ENCODE results near the gene AREG.

Gene AREG

DNA sequence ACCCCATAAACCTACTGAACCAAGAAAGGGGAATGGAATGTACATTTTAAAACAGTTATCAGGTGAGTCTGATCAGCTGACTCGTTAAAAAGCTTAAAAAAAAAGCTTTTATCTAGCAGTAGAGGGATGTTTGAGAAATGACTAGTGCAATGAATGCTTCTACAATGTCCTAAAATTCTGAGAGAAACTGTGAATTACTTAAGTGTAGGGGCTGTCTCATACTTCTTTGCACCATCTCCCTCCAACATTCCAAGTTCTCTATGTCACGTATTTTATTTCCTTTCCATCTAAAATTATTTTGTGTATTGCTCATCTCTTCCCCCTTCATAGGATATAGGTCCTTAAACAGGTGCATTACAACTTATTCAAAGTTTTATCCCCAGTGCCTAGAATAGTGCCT lies 11.9 kb upstream of the AREG start:
- no peak for DNase-seq (ENCODE audit: low read depth)

- DNase-seq (ENCODE audit: low read depth): no peak
Observed at GRCh38 chr4:74433541-74434172, 11.3 kb upstream of the AREG start.

- DNase-seq (ENCODE audit: low read depth): no peak
Observed at GRCh38 chr4:74435296-74435695, 9.6 kb upstream of the AREG start.

DNA sequence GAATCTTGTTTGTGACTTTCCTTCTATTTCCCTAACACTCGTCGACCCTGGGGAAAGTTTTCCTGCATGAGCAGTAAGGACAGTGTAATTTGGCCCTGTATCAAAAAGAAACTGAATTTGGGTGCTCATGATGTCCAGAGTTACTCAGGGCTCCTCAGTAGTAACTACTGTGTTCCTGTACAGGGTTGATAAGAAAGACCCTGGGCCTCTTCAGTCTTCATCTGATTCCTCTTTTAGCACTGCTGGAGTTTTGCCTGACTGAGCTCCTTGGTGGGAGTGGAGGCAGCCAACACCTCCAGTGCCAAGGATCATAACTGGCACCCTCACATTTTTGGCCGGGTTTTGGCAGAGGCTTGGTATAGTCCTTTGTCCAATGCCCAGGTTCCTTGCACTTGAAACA lies 7.1 kb upstream of the AREG start:
- DNase-seq (ENCODE audit: low read depth): no peak

DNA sequence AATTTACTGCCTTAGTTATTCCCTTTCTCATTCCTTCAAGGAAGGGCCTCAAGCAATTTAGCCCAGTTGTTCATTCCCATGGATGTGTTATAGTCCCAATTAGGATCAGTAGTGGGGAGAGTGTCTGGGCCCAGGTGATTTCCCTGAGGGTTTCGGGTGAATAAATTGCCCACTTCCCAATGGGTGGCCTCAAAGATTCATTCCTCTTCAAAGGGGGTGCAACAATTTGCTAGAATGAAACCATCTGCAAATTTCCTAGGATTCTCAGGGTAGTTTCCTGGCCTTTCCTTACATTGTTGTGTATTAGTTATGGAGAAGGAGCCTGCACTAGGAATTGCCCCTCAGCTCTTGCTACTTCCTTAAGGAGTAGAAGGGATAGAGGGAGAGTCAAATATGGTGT lies 6.3 kb upstream of the AREG start:
- no peak for DNase-seq (ENCODE audit: low read depth)

GRCh38 chr4:74439952-74440351 lies 5.0 kb upstream of the AREG start:
- no peak for DNase-seq (ENCODE audit: low read depth)

DNA sequence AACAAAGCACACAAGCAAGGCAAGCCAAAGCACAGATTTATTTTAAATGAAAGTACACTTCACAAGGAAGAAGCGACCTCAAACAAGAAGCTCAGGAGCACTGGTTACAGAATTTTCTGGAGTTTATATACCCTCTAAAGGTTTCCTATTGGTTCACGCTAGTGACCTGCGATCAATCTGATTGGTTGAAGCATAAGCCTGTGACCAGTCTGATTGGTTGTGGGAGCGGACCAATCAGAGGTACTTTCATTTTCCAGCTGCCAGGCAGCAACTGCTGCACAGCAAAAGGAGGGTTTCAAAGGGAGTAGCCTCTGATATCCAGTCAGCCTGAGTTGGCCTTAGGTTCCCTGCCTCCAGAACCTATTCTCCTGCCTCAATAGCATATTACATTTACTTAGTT lies 4.6 kb upstream of the AREG start:
- DNase-seq (ENCODE audit: low read depth): no peak

DNA sequence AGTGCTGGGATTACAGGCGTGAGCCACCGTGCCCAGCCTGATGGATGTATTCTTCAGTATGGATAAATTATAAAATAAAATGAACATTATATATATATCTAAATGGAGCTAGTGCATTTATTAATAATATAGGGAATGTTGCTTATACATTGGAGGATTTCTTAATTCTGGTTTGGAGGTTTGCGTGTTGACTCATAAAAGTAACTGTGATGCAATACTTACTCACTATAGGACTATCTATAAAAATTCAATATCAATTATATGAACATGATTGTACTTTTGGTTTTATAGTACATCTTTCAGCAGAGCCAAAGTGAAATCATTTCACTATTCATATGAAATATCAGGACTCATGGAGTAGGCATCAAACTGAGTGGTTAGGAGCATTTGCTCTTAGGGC lies 3.2 kb upstream of the AREG start:
- DNase-seq (ENCODE audit: low read depth): no peak

- no peak for DNase-seq (ENCODE audit: low read depth)
Observed at GRCh38 chr4:74446193-74446868, 1.4 kb downstream of the AREG start.

DNA sequence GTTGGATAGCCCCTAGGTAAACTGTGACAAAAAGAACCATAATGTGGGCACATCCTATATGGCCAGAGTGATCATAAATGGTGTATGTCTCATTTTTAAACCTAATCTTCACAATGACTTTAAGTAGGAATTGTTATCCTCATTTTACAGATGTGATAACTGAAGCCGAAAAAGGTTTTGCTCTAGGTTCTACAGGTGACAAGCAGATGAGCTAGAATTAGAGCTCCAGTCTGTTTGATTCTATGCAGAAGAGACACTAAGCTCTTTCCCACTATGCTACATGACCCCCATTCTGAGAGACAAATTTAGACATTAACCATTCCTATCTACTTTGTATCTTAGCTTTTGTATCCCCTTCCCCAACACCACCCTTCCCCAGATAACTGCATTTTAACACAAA lies 2.0 kb downstream of the AREG start:
- no peak for DNase-seq (ENCODE audit: low read depth)

DNA sequence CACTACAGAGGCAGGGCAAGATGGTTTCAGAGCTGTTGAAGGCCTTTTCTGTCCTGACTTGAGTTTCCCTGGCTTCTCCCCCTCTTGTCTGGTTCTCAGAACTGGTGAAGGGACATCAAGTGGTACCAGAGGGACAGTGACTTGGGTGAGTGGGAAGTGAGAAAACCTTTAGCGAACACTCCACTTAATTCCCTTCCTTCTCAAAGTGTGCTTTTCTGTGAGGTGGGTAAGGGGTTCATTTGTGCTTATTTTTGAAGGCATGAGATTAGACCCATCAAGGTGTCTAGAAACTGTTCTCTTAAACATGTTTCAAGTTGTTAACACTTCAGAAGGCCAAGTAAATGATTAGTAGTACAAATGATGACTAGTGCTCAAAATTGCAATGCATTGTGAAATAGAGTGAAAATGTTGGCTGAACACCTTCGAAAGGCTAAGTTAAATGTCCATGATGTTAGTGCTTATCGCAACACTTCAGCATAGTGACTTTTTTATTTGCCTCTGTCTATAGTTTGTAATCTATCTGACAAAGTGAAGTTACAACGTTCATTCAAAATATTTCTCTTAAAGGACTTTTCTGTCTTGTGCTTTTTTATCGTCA lies 2.8 kb downstream of the AREG start:
- no peak for DNase-seq (ENCODE audit: low read depth)

GRCh38 chr4:74449571-74450297 lies 4.8 kb downstream of the AREG start:
- no peak for DNase-seq (ENCODE audit: low read depth)

DNA sequence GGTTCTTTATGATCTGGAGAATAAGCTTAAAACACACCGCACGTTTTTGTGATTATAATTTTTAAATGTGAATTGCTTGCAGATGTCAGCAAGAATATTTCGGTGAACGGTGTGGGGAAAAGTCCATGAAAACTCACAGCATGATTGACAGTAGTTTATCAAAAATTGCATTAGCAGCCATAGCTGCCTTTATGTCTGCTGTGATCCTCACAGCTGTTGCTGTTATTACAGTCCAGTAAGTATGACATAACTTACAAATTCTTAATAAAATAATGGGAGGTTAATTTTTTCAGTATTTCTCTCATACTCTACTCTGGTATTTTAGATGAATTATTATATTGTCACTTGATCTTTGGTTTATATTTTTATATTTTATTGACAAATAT lies 5.4 kb downstream of the AREG start:
- no peak for DNase-seq (ENCODE audit: low read depth)

- no peak for DNase-seq (ENCODE audit: low read depth)
Observed at GRCh38 chr4:74451214-74451661, 6.3 kb downstream of the AREG start.

DNA sequence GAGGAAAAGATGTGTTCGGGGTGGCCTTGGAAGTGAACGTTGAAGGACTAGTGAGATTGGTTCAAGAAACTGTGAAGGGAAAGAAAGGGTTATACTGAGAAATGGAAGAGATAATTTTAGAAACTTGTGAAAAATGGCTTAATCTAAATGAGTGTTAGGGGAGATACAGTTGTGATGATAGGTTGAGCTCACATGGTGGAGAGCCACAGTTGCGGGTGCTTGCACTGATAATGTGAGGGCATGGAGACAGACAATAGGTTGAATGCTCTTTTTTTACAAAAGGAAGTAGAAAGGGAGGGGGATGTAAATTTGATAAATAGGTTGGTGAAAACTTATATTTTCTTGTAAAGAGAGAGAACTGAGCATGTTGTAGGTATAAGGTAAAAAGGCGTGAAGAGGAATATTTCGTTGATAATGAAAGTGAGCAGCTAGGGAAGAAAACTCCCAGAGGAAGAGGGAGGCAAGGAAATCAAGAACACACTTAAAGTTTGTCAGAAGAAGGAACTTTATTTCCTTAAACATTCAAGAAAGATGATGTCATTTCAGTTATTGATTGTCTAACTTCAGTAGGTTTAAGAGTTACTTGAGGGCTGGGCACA lies 8.2 kb downstream of the AREG start:
- DNase-seq (ENCODE audit: low read depth): no peak

GRCh38 chr4:74453829-74454742 lies 9.2 kb downstream of the AREG start:
- DNase-seq (ENCODE audit: low read depth): no peak

DNA sequence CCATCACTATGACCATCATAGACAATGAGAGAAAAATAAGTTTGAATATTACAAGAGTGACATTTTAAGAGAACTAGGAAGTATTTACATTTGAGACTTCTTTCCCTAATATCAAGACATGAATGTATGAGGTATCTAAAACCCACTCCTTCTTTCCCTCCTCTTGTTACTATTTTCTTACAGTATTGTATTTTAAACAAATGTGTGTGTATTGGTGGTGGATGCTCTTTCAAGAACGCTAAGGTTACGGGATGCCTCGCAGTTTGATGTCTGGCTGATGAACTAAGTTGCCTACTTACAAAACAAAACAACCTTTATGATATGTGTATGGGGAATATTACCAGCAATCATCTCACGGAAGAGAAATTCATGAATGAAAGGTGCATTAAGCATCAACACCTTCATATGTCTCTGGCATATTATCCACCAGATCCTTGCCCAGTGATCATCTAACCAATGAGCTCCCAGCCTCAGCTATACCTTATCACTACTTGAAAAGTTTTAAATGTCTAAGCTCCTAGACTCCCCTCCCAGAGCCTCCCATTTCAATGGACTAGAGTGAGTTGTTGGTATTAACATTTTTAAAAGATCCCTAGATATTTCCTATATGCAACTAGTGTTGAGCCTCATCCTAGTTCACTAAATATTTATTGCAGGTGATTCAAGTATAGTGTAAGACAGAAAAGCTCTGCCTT lies 10.6 kb downstream of the AREG start:
- no peak for DNase-seq (ENCODE audit: low read depth)

- no peak for DNase-seq (ENCODE audit: low read depth)
Observed at GRCh38 chr4:74456056-74456744, 11.3 kb downstream of the AREG start.

DNA sequence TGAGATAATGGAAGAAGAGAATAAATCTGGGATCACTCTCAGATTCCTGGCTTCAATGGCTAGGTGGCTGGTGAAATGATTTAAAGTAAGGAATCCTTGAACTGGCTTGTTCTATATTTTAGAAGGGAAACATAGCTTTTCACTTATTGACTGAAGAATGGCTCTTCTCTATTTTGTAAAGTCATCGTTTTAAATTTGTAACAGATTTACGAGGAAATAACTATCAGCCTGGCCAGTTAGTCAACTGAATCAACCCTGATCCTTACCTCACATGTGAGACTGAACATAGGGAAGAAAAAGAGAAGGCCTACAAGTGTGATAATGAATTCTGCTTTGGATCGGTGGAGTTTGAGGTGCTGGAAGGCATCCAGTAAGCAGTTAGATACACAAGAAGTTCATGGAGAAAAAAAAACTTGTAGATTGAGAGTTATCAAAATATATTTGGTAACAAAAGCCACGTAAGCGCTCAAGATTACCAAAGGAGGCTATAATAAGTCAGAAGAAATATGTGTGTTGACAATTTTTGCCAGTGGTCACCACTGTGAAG lies 12.0 kb downstream of the AREG start:
- no peak for DNase-seq (ENCODE audit: low read depth)

DNA sequence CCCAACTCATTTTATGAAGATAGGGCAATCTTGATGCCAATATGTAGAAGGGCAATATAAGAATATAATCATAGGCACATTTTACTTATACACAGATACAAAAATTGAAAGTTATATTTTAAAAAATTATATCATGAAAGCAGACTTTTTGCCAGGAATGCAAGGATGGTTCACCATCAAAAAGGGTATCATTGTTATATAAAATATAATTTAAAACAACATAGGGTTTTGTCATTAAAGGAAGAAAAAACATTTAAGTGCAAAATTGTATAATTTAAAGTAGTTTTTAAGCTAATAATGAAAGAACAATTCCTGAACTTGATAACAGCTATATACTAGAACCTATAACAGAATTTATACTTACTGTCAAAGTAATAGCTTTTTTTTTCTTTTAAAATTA lies 15.9 kb downstream of the AREG start:
- no peak for DNase-seq (ENCODE audit: low read depth)
